NT2/D1 (cell line): ENCODE results near the gene N4BP2.
"Not testable (repeated sequence)": the region's sequence is repeated elsewhere in the genome, so short reads cannot be mapped to it uniquely, and the experiment has no call there.

ENCODE experiments used
- DNase-seq: peaks from one replicate; pipeline ENCODE4 v3.0.0-alpha.2; 2011; ENCODE audit warnings: low read depth, low spot score
- H3K27me3 ChIP-seq: 2 replicates; pipeline ENCODE4 v1.6.0; 2011; ENCODE audit warnings: mild to moderate bottlenecking; ENCODE audit not compliant: insufficient read length, insufficient read depth
- H3K36me3 ChIP-seq: 2 replicates; pipeline ENCODE4 v1.6.1; 2011; ENCODE audit warnings: mild to moderate bottlenecking, low read length, mixed read lengths; ENCODE audit not compliant: insufficient read depth, insufficient read length
- H3K4me1 ChIP-seq: 2 replicates; pipeline ENCODE4 v1.5.1; 2011; ENCODE audit not compliant: insufficient read depth, insufficient read length
- H3K4me3 ChIP-seq: 2 replicates; pipeline ENCODE4 v1.5.1; 2011; ENCODE audit warnings: low read depth; ENCODE audit not compliant: insufficient read length
- H3K9ac ChIP-seq: 2 replicates; pipeline ENCODE4 v1.6.0; 2011; ENCODE audit warnings: low read depth; ENCODE audit not compliant: insufficient read length
- H3K9me3 ChIP-seq: 2 replicates; pipeline ENCODE4 v1.5.1; 2011; ENCODE audit warnings: mild to moderate bottlenecking, low read length; ENCODE audit not compliant: insufficient read depth
- SUZ12 ChIP-seq: IDR thresholded peaks from 2 replicates; pipeline ENCODE4 v1.6.1; 2011; ENCODE audit not compliant: insufficient read length, insufficient read depth; ENCODE audit errors: extremely low read depth
- YY1 ChIP-seq: IDR thresholded peaks from 2 replicates; pipeline ENCODE4 v1.6.1; 2011; ENCODE audit not compliant: insufficient read length, insufficient read depth
- ZNF274 ChIP-seq: IDR thresholded peaks from 2 replicates; pipeline ENCODE4 v1.6.1; 2011; ENCODE audit warnings: mild to moderate bottlenecking, low read depth, low read length

N4BP2 gene

GRCh38 chr4:40056716-40057585, at the start of gene N4BP2:
Gene N4BP2 (plus strand): TSS chr4:40056850. CDS start chr4:40097341, 40,491 bp downstream.
- peak within 1 kb of the TSS; percentile 93 for H3K9ac ChIP-seq
- peak; percentile 66 for DNase-seq
- peak within 1 kb of the TSS; percentile 75 for H3K4me3 ChIP-seq
- H3K27me3 ChIP-seq: no peaks in the 10 kb centered on the region
- H3K4me1 ChIP-seq: no peaks in the 10 kb centered on the region
- H3K36me3 ChIP-seq: peaks cover 5% of the 10 kb centered on the region
- no peak for TF ChIP-seq YY1
- no peak for TF ChIP-seq SUZ12
- TF ChIP-seq ZNF274: no peak
- H3K9me3 ChIP-seq: no peaks in the 10 kb centered on the region

DNA sequence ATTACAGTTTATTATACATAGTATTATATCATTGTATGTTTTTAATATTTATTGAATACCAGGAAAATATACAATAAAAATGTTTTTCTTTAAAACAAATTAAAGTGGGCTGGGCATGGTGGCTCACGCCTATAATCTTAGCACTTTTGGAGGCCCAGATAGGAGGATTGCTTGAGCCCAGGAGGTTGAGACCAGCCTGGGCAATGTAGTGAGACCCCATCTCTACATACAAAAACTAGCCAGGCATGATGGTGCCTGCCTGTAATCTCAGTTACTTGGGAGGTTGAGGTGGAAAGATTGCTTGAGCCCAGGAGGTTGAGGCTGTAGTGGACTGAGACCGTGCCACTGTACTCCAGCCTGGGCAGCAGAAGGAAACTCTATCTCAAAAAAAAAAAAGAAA, 40.6 kb upstream of the N4BP2 start:
- Histone ChIP-seq H3K36me3 (no peaks in the 10 kb centered on the region), H3K9me3 (no peaks in the 10 kb centered on the region), H3K4me3 (no peak overlapping the region), H3K27me3 (no peaks in the 10 kb centered on the region), H3K4me1 (no peaks in the 10 kb centered on the region), H3K9ac (no peak overlapping the region)
- no peak for DNase-seq
- TF ChIP-seq SUZ12: no peak
- no peak for TF ChIP-seq ZNF274
- TF ChIP-seq YY1: no peak

GRCh38 chr4:40020221-40020620, 36.4 kb upstream of the N4BP2 start:
- no peak overlapping the region for H3K4me3 ChIP-seq
- H3K36me3 ChIP-seq: no peaks in the 10 kb centered on the region
- no peak for DNase-seq
- no peak overlapping the region for H3K9ac ChIP-seq
- no peaks in the 10 kb centered on the region for H3K4me1 ChIP-seq
- H3K9me3 ChIP-seq: no peaks in the 10 kb centered on the region
- TF ChIP-seq YY1 (no peak), SUZ12 (no peak), ZNF274 (no peak)
- no peaks in the 10 kb centered on the region for H3K27me3 ChIP-seq

DNA sequence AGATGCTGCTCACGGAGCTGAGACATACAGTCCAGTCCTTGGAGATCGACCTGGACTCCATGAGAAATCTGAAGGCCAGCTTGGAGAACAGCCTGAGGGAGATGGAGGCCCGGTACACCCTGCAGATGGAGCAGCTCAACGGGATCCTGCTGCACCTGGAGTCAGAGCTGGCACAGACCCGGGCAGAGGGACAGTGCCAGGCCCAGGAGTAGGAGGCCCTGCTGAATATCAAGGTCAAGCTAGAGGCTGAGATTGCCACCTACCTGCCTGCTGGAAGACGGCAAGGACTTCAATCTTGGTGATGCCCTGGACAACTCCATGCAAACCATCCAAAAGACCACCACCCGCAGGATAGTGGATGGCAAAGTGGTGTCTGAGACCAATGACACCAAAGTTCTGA, 35.5 kb upstream of the N4BP2 start:
- not testable (repeated sequence) for H3K27me3 ChIP-seq, H3K4me1 ChIP-seq, H3K36me3 ChIP-seq, H3K9me3 ChIP-seq, H3K4me3 ChIP-seq, H3K9ac ChIP-seq, DNase-seq

GRCh38 chr4:40024049-40024448, 32.6 kb upstream of the N4BP2 start:
- not testable (repeated sequence) for H3K36me3 ChIP-seq, H3K4me3 ChIP-seq, H3K9ac ChIP-seq, H3K27me3 ChIP-seq, H3K9me3 ChIP-seq, DNase-seq, H3K4me1 ChIP-seq

- H3K9ac ChIP-seq: no peak overlapping the region
- DNase-seq: no peak
- H3K27me3 ChIP-seq: no peaks in the 10 kb centered on the region
- H3K4me3 ChIP-seq: no peak overlapping the region
- H3K36me3 ChIP-seq: no peaks in the 10 kb centered on the region
- no peaks in the 10 kb centered on the region for H3K9me3 ChIP-seq
- no peak for TF ChIP-seq YY1
- no peak for TF ChIP-seq SUZ12
- TF ChIP-seq ZNF274: no peak
- no peaks in the 10 kb centered on the region for H3K4me1 ChIP-seq
These were observed 23.9 kb upstream of the N4BP2 start for GRCh38 chr4:40032785-40033184.

- no peaks in the 10 kb centered on the region for H3K9me3 ChIP-seq
- no peaks in the 10 kb centered on the region for H3K27me3 ChIP-seq
- H3K4me1 ChIP-seq: no peaks in the 10 kb centered on the region
- H3K36me3 ChIP-seq: no peaks in the 10 kb centered on the region
- TF ChIP-seq YY1 (no peak), ZNF274 (no peak), SUZ12 (no peak)
- no peak overlapping the region for H3K9ac ChIP-seq
- DNase-seq: no peak
- H3K4me3 ChIP-seq: no peak overlapping the region
These were observed 23.0 kb upstream of the N4BP2 start for GRCh38 chr4:40033613-40034012.

DNA sequence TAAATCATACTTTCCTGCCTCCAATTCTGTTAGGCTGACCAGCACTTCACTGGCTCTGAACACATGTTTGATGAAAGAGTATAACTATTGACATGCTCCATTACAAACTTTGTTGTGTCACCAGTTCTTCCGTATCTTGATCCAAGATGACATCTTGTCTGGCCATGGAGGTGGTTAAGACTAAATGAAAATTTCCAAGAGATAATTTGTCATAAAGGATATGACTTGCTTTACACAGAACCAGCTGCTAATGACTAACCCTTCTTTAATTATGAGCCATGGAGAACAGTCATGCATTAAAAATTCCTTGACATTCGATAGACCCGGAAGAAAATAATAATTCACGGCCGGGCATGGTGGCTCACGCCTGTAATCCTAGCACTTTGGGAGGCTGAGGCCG, 17.7 kb upstream of the N4BP2 start:
- H3K4me3 ChIP-seq: no peak overlapping the region
- TF ChIP-seq YY1 (no peak), SUZ12 (no peak), ZNF274 (no peak)
- no peaks in the 10 kb centered on the region for H3K9me3 ChIP-seq
- H3K9ac ChIP-seq: no peak overlapping the region
- H3K27me3 ChIP-seq: no peaks in the 10 kb centered on the region
- DNase-seq: no peak
- no peaks in the 10 kb centered on the region for H3K36me3 ChIP-seq
- H3K4me1 ChIP-seq: no peaks in the 10 kb centered on the region
